OCI-LY7 (cell line): ENCODE results near the gene HDGF. TPM values are rescaled to one million over a fixed set of nuclear protein-coding genes. Genes with fewer than 3 reads are reported as not detected.

Experiments
- BruUV-seq: library from RNA; stranded (reverse); fragments of 400-500 nt; replicated peaks from 2 replicates; lab custom pipeline; 2021; lab: Mats Ljungman, UMichigan
- CTCF ChIA-PET: fragments of 300-600 bp; sonication (Branson Sonifier 250); formaldehyde crosslinking; loops from one replicate; lab custom pipeline; 2022; ENCODE audit warnings: antibody characterized with exemption; ENCODE audit not compliant: unreplicated experiment; lab: Charles Lee
- POLR2A ChIA-PET: fragments of 300-600 bp; sonication (Branson Sonifier 250); formaldehyde crosslinking; loops from one replicate; lab custom pipeline; 2022; ENCODE audit warnings: antibody characterized with exemption; lab: Charles Lee
- DNase-seq: peaks from one replicate; pipeline ENCODE4 v3.0.0-alpha.2; 2015; ENCODE audit warnings: low spot score
- H2AFZ ChIP-seq: fragments of 200-600 bp; sonication (generic), shearing (Covaris generic); 2 replicates; pipeline ENCODE4 v1.6.1; 2014; ENCODE audit warnings: mild to moderate bottlenecking, antibody characterized with exemption, low read length, moderate library complexity
- H3K27ac ChIP-seq: fragments of 200-600 bp; sonication (generic); 2 replicates; pipeline ENCODE4 v1.5.1; 2014; ENCODE audit warnings: mixed run types, low read depth, mild to moderate bottlenecking, moderate library complexity, low read length, inconsistent platforms; ENCODE audit not compliant: poor library complexity, severe bottlenecking
- H3K36me3 ChIP-seq: fragments of 200-600 bp; sonication (generic); 2 replicates; pipeline ENCODE4 v1.6.1; 2014; ENCODE audit warnings: mild to moderate bottlenecking, antibody characterized with exemption, low read length, moderate library complexity, mixed read lengths; ENCODE audit not compliant: insufficient read depth
- H3K4me1 ChIP-seq: fragments of 200-600 bp; sonication (generic); 2 replicates; pipeline ENCODE4 v1.5.1; 2014; ENCODE audit warnings: mild to moderate bottlenecking, low read length; ENCODE audit not compliant: insufficient read depth, poor library complexity, severe bottlenecking
- H3K4me2 ChIP-seq: fragments of 200-600 bp; sonication (generic); 2 replicates; pipeline ENCODE4 v1.6.1; 2014; ENCODE audit warnings: mild to moderate bottlenecking, low read length
- H3K4me3 ChIP-seq: fragments of 200-600 bp; sonication (generic); 2 replicates; pipeline ENCODE4 v1.5.1; 2014; ENCODE audit warnings: mild to moderate bottlenecking, low read depth, low read length; ENCODE audit not compliant: poor library complexity, severe bottlenecking
- H3K79me2 ChIP-seq: fragments of 200-600 bp; sonication (generic); 2 replicates; pipeline ENCODE4 v1.6.1; 2016; ENCODE audit warnings: low read depth, mild to moderate bottlenecking, low read length, moderate library complexity, mixed read lengths; ENCODE audit not compliant: insufficient read depth
- H3K9me2 ChIP-seq: fragments of 200-600 bp; sonication (generic); 2 replicates; pipeline ENCODE4 v1.6.1; 2016; ENCODE audit warnings: mild to moderate bottlenecking, low read length, mixed read lengths; ENCODE audit not compliant: insufficient read depth
- H3K9me3 ChIP-seq: fragments of 200-600 bp; sonication (generic); 2 replicates; pipeline ENCODE4 v1.6.1; 2014; ENCODE audit warnings: mild to moderate bottlenecking, mixed run types, low read length, mixed read lengths
- H4K20me1 ChIP-seq: fragments of 200-600 bp; sonication (generic); 2 replicates; pipeline ENCODE4 v1.6.1; 2014; ENCODE audit warnings: mild to moderate bottlenecking, antibody characterized with exemption, low read length, moderate library complexity, mixed read lengths; ENCODE audit not compliant: insufficient read depth
- CTCF ChIP-seq: fragments of 200-600 bp; sonication (generic); conservative IDR thresholded peaks from 2 replicates; pipeline ENCODE4 v1.5.1; 2014; ENCODE audit warnings: mild to moderate bottlenecking, antibody characterized with exemption, low read length, moderate library complexity, mixed read lengths
- EZH2phosphoT487 ChIP-seq: fragments of 200-600 bp; sonication (generic); IDR thresholded peaks from 2 replicates; pipeline ENCODE4 v1.6.1; 2018; ENCODE audit warnings: low read depth, borderline replicate concordance, mild to moderate bottlenecking, mixed run types, antibody characterized with exemption, low read length, moderate library complexity, mixed read lengths
- intact Hi-C: fragments of 100-400 bp; cut with micrococcal nuclease; formaldehyde crosslinking; loops from one replicate; pipeline ENCODE4 v1.10.0; 2022; ENCODE audit not compliant: unreplicated experiment
- total RNA-seq, 2 experiments: library from RNA; depleted of rRNA in 1 of 2; stranded (reverse); fragments of >200 nt in 1 of 2; shearing (Covaris generic) in 1 of 2; gene quantifications; 2 replicates each; pipeline ENCODE4 v1.2.3, GENCODE V29; 2014 to 2022

Gene HDGF
- total RNA-seq, 2 experiments from 2014 or later = 291 to 329 TPM

- CTCF ChIA-PET = no interaction called here
- BruUV-seq = no TSS peak
- intact Hi-C loops = no loop called here
- H3K9me3 ChIP-seq = no peaks in the 10 kb centered on the region
- no peak overlapping the region for H3K4me2 ChIP-seq
- no peak overlapping the region for H3K27ac ChIP-seq
- no peaks in the 10 kb centered on the region for H3K79me2 ChIP-seq
- TF ChIP-seq CTCF = no peak
- no peak for TF ChIP-seq EZH2phosphoT487
- H3K9me2 ChIP-seq = no peaks in the 10 kb centered on the region
- no peak for DNase-seq
- no peak overlapping the region for H2AFZ ChIP-seq
- POLR2A ChIA-PET = no interaction called here
- H3K4me1 ChIP-seq = peaks cover 17% of the 10 kb centered on the region
- no peaks in the 10 kb centered on the region for H3K36me3 ChIP-seq
- no peaks in the 10 kb centered on the region for H4K20me1 ChIP-seq
- H3K4me3 ChIP-seq = no peak overlapping the region
Measured at GRCh38 chr1:156709757-156710489, 41.6 kb downstream of the HDGF start.

- H3K4me2 ChIP-seq = no peak overlapping the region
- BruUV-seq = no TSS peak
- H3K9me2 ChIP-seq = no peaks in the 10 kb centered on the region
- no peaks in the 10 kb centered on the region for H4K20me1 ChIP-seq
- no peak for DNase-seq
- ChIA-PET POLR2A (no interaction called here), CTCF (no interaction called here)
- H3K36me3 ChIP-seq = no peaks in the 10 kb centered on the region
- no peaks in the 10 kb centered on the region for H3K79me2 ChIP-seq
- no peaks in the 10 kb centered on the region for H3K9me3 ChIP-seq
- no peak overlapping the region for H3K4me3 ChIP-seq
- no peak overlapping the region for H2AFZ ChIP-seq
- peaks cover 17% of the 10 kb centered on the region for H3K4me1 ChIP-seq
- TF ChIP-seq EZH2phosphoT487 (no peak), CTCF (no peak)
- intact Hi-C loops = no loop called here
- no peak overlapping the region for H3K27ac ChIP-seq
Measured at GRCh38 chr1:156709031-156709430, 42.4 kb downstream of the HDGF start.

GRCh38 chr1:156708218-156708661 lies 43.2 kb downstream of the HDGF start:
- intact Hi-C loops = no loop called here

More at GRCh38 chr1:156708218-156708661, 43.2 kb downstream of the HDGF start:
- H3K4me1 ChIP-seq = peaks cover 17% of the 10 kb centered on the region
- no peaks in the 10 kb centered on the region for H3K36me3 ChIP-seq
- TF ChIP-seq CTCF = no peak
- TF ChIP-seq EZH2phosphoT487 = no peak
- CTCF ChIA-PET = interaction anchor here (1.0 kb wide), 1 partner anchor 17 kb away, joined by 3 read pairs; no protein-coding TSS in a partner anchor
- H3K27ac ChIP-seq = no peak overlapping the region
- no peak overlapping the region for H2AFZ ChIP-seq
- no peak overlapping the region for H3K4me2 ChIP-seq
- no peaks in the 10 kb centered on the region for H4K20me1 ChIP-seq
- BruUV-seq = no TSS peak
- no peaks in the 10 kb centered on the region for H3K79me2 ChIP-seq
- H3K9me3 ChIP-seq = no peaks in the 10 kb centered on the region
- H3K4me3 ChIP-seq = no peak overlapping the region
- no peak for DNase-seq
- H3K9me2 ChIP-seq = no peaks in the 10 kb centered on the region
- POLR2A ChIA-PET = no interaction called here
